Measurements from ENCODE around the gene RGL2.

DNA sequence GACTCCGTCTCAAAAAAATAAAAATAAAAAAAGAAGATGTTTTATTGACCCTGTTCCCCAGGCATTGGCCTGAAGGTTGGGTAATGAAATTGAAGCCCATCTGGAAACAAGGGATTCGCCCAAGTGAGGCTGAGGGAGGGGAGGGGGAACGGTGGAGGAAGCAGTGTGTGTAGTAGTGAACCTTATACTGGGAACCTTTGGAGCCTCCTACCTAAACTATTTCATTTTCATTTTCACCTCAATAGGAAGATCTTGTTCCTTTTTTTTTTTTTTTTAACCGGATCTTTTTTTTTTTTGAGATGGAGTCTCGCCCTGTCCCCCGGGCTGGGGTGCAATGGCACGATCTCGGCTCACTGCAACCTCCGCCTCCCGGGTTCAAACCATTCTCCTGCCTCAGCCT lies 32.0 kb upstream of the RGL2 start:
- TF ChIP-seq EZH2 (IDR thresholded peaks at IDR 0.05; ENCODE audit: insufficient read depth, poor library complexity, severe bottlenecking) (no peak), EZH2phosphoT487 (IDR thresholded peaks at IDR 0.05; ENCODE audit: insufficient read depth, low read depth) (no peak)
